Sigmoid colon (tissue), 7 donors: Measurements from ENCODE around the gene PDLIM4. TPM values are rescaled to one million over a fixed set of nuclear protein-coding genes. Genes with fewer than 3 reads are reported as not detected.

Experiments
- DNase-seq: peaks from one replicate; pipeline ENCODE4 v3.0.0-alpha.2; 2019
- H3K27ac ChIP-seq, 4 donors: fragments of 200-600 bp; sonication (generic); one replicate each; pipeline ENCODE4 v1.5.1; 2016 to 2019; ENCODE audit warnings: mild to moderate bottlenecking in 1 of 4
- H3K27me3 ChIP-seq, 3 donors: fragments of 200-600 bp; sonication (generic); one replicate each; pipeline ENCODE4 v1.5.1; 2019; ENCODE audit warnings: mild to moderate bottlenecking in 1 of 3
- H3K36me3 ChIP-seq, 4 donors: fragments of 200-600 bp; sonication (generic); one replicate each; pipeline ENCODE4 v1.5.1; 2016 to 2019
- H3K4me1 ChIP-seq, 4 donors: fragments of 200-600 bp; sonication (generic); one replicate each; pipeline ENCODE4 v1.5.1; 2017 to 2019
- H3K4me3 ChIP-seq, 4 donors: fragments of 200-600 bp; sonication (generic); one replicate each; pipeline ENCODE4 v1.5.1; 2017 to 2019; ENCODE audit warnings: mild to moderate bottlenecking in 2 of 4, moderate library complexity in 1 of 4
- H3K9me3 ChIP-seq, 4 donors: fragments of 200-600 bp in 3 of 4; sonication (generic) in 3 of 4; one replicate each; pipeline versions ENCODE4 v1.5.1 to v1.6.1; 2013 to 2019
- EP300 ChIP-seq, 4 donors: sonication (generic); formaldehyde crosslinking; IDR thresholded peaks; one replicate each; pipeline ENCODE4 v1.6.1; 2017; ENCODE audit warnings: antibody characterized with exemption in 4 of 4
- POLR2A ChIP-seq, 2 donors: fragments of 450-650 bp; IDR thresholded peaks; one replicate each; pipeline ENCODE4 v1.6.1; 2016; ENCODE audit warnings: antibody characterized with exemption in 2 of 2, mild to moderate bottlenecking in 2 of 2, moderate library complexity in 2 of 2
- POLR2AphosphoS5 ChIP-seq, 4 donors: sonication (generic); formaldehyde crosslinking; IDR thresholded peaks; one replicate each; pipeline ENCODE4 v1.6.1; 2017; ENCODE audit warnings: antibody characterized with exemption in 4 of 4
- WGBS, 2 donors: extraction: QIAGEN DNeasy Blood & Tissue Kit; methylation state at CpG; one replicate each; pipeline ENCODE4 v1.1.7; 2013; 5-methylcytosine and 5-hydroxymethylcytosine counted together
- intact Hi-C: fragments of 100-400 bp; cut with DNase I; formaldehyde crosslinking; loops from one replicate; pipeline ENCODE4 v1.15.1; 2023
- polyA plus RNA-seq, 3 donors: library from polyadenylated mRNA; stranded (reverse); fragments of 200-250 nt; gene quantifications; one replicate each; pipeline ENCODE4 v1.2.3, GENCODE V29; 2013
- total RNA-seq, 4 donors: library from RNA; depleted of rRNA; stranded (reverse); fragments of >200 nt; gene quantifications; one replicate each; pipeline ENCODE4 v1.1.0, GENCODE V29; 2016
- TF ChIP-seq, protein P1 (sequence below), 4 experiments: fragments of 450-650 bp in 3 of 4; fragments of 200-600 bp in 1 of 4; IDR thresholded peaks; one replicate each; pipeline ENCODE4 v1.5.1; 2016 to 2019; ENCODE audit warnings: antibody characterized with exemption in 4 of 4, mild to moderate bottlenecking in 3 of 4, moderate library complexity in 2 of 4
- donor health status: healthy with polysubstance abuse.
- donor health status: Bipolar disorder and iron deficiency.
- donor health status: healthy.

The PDLIM4 gene, protein sequence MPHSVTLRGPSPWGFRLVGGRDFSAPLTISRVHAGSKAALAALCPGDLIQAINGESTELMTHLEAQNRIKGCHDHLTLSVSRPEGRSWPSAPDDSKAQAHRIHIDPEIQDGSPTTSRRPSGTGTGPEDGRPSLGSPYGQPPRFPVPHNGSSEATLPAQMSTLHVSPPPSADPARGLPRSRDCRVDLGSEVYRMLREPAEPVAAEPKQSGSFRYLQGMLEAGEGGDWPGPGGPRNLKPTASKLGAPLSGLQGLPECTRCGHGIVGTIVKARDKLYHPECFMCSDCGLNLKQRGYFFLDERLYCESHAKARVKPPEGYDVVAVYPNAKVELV
- total RNA-seq: 100 to 1,000 TPM in 2 of 4 donors, 10 to 100 TPM in 2; 38.2 to 133 (median 90.1) TPM
- 10 to 100 TPM in 2 of 3 donors, 1 to 10 TPM in 1; 2.1 to 16.5 (median 11.4) TPM for polyA plus RNA-seq

DNA sequence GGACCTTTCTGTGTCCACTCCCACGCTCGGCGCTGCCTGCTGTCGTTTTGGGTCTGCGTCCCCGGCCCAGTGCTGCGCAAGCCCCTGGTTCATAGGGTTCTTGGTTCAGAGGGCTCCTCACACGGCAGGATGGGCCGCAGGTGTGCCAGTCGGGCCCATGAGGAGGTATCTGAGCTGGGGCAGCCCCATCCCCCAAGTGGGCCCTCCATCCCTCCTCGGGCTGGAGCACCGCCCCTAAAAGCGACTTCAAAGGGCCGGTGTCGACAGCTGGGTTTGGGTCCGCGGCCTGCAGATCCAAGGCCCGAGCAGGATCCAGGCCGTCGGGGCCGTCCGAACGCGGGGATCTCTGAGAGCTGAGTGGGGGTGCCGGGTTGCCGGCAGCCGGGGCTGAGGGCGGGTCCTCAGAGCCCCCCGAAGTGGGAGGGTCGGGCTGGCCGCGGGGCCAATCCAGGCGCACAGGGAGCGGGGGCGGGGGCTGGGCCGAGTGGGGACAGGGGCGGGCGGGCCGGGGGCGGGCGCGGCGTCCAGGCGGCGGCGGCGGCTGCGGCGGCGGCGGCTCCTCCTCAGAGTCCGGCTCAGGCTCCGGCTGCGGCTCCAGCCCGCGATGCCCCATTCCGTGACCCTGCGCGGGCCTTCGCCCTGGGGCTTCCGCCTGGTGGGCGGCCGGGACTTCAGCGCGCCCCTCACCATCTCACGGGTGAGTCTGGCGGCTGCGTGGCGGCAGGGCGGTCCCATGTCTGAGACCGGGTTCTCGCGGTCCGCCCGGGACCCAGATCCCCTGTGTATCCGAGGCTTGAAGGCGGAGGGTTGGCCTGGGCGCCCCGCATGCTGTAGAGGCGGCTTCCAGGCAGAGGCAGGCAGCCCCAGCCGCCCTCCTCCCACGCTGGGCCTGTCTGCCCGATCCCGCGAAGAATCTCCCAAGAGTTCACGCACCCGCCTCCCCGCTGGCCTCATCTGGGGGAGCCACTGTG is at the start of gene PDLIM4:
TSS of gene PDLIM4 (plus strand) at position 566 of the 971 bp plus-strand sequence. CDS start at position 605, 39 bp downstream.
- intact Hi-C loops: loop anchor here (1.0 to 2.0 kb wide), 2 partner anchors 32 to 35 kb away; no protein-coding TSS in a partner anchor
- Histone ChIP-seq H3K9me3 (no peaks in the 10 kb centered on the region), H3K36me3 (peaks cover 0 to 6% (median 0%) of the 10 kb centered on the region in 4 donors), H3K27me3 (no peaks in the 10 kb centered on the region), H3K4me1 (peaks cover 0 to 61% (median 57%) of the 10 kb centered on the region in 4 donors), H3K4me3 (peak within 1 kb of the TSS; percentile 67 to 91 (median 86)), H3K27ac (peak within 1 kb of the TSS; percentile 97 to 99 (median 98))
- WGBS, 2 donors: 21 to 29% methylated on average over 88 of the region's 88 CpGs
- no peak for TF ChIP-seq EP300 (IDR thresholded peaks at IDR 0.05)
- TF ChIP-seq POLR2AphosphoS5 (IDR thresholded peaks at IDR 0.05): peak; percentile 78 to 96 (median 85)
- peak; percentile 48 to 77 for TF ChIP-seq POLR2A (IDR thresholded peaks at IDR 0.05)
- TF ChIP-seq, protein P1, sequence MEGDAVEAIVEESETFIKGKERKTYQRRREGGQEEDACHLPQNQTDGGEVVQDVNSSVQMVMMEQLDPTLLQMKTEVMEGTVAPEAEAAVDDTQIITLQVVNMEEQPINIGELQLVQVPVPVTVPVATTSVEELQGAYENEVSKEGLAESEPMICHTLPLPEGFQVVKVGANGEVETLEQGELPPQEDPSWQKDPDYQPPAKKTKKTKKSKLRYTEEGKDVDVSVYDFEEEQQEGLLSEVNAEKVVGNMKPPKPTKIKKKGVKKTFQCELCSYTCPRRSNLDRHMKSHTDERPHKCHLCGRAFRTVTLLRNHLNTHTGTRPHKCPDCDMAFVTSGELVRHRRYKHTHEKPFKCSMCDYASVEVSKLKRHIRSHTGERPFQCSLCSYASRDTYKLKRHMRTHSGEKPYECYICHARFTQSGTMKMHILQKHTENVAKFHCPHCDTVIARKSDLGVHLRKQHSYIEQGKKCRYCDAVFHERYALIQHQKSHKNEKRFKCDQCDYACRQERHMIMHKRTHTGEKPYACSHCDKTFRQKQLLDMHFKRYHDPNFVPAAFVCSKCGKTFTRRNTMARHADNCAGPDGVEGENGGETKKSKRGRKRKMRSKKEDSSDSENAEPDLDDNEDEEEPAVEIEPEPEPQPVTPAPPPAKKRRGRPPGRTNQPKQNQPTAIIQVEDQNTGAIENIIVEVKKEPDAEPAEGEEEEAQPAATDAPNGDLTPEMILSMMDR (IDR thresholded peaks at IDR 0.05): no peak
- DNase-seq: peak; percentile 81

DNA sequence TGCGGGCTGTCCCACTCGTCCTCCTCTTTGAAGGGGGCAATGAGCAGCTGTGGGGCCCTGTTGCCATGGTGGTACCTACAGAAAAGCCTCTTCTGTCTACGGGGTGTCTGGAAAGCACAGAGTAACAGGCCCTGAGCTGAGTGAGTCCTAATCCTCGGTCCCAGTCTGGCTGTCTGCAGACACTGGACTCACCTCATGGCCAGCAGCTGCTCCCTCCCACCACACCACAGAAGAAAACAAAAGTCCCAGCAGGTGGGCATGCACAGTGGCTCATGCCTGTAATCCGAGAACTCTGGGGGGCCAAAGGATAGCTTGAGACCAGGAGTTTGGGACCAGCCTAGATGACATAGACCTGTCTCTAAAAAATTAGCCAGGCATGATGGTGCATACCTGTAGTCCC is 49.7 kb upstream of the PDLIM4 start:
- H3K4me1 ChIP-seq: peaks cover 0 to 12% (median 8%) of the 10 kb centered on the region in 4 donors
- no peaks in the 10 kb centered on the region for H3K27me3 ChIP-seq
- H3K27ac ChIP-seq: no peak overlapping the region
- no peak overlapping the region for H3K4me3 ChIP-seq
- no peaks in the 10 kb centered on the region for H3K9me3 ChIP-seq
- DNase-seq: no peak
- intact Hi-C loops: no loop called here
- H3K36me3 ChIP-seq: peaks cover 16 to 96% (median 39%) of the 10 kb centered on the region in 4 donors
- 95 to 96% methylated on average over 5 of the region's 5 CpGs for WGBS, 2 donors
- TF ChIP-seq POLR2AphosphoS5 (IDR thresholded peaks at IDR 0.05): no peak
- TF ChIP-seq, protein P1 (IDR thresholded peaks at IDR 0.05): no peak
- no peak for TF ChIP-seq EP300 (IDR thresholded peaks at IDR 0.05)
- TF ChIP-seq POLR2A (IDR thresholded peaks at IDR 0.05): no peak

DNA sequence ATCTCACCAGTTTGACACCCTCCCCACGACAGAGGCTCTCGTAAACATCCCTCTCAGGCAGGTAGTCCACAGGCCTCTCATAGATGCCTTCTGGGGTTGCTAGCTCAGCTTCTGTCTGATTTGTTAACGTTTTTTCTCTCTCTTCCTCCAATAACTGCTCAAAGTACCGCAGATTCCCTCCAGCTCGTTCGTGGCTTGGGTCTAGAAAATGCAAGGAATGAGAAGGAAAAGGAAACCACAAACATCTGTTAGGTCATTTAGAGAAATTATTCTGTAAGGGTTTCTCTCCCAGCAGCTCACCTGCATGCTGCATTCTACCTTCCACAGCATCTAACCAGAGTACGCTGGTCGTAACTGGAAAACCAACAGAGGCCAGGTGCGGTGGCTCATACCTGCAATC is 48.4 kb upstream of the PDLIM4 start:
- DNase-seq: no peak
- TF ChIP-seq POLR2A (IDR thresholded peaks at IDR 0.05) (no peak), POLR2AphosphoS5 (IDR thresholded peaks at IDR 0.05) (no peak), EP300 (IDR thresholded peaks at IDR 0.05) (no peak)
- TF ChIP-seq, protein P1 (IDR thresholded peaks at IDR 0.05): no peak
- no peaks in the 10 kb centered on the region for H3K27me3 ChIP-seq
- no peak overlapping the region for H3K4me3 ChIP-seq
- no peaks in the 10 kb centered on the region for H3K9me3 ChIP-seq
- H3K27ac ChIP-seq: no peak overlapping the region
- peaks cover 23 to 94% (median 47%) of the 10 kb centered on the region in 4 donors for H3K36me3 ChIP-seq
- intact Hi-C loops: no loop called here
- H3K4me1 ChIP-seq: peaks cover 0 to 13% (median 9%) of the 10 kb centered on the region in 4 donors
- whole genome bisulfite sequencing, 2 donors: 54 to 81% methylated on average over 9 of the region's 9 CpGs

DNA sequence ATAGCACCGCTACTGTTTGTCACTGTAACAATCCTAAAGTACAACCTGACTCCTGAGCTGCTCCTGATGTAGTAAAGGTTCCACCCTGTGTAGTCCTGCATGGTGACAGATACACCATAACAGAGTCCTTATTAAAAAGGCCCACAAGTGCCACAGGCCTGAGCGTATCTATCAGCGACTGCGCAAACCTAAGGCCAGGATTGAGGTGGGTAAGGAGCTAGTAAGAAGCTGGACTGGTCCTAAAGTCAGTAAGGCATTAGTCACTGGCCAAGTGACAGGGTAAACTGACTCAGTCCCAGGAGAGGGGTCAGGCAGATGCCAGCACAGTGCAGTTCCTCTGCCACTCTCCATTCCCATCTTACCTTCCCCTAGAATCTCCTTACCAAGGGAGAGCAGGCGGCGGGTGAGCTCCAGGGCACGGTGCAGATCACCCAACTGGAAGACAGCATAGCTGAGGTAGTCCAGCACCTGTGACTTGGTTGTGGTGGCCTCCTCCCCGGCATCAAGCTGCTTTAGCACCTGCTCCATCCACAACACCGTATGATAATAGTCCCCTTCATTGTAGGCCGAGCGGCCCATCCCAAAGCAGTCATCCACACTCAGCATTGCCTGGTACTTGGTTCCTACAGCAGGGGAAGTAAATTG is 47.5 kb upstream of the PDLIM4 start:
- H3K9me3 ChIP-seq: no peaks in the 10 kb centered on the region
- 96% methylated on average over 11 of the region's 11 CpGs for WGBS, 2 donors
- H3K36me3 ChIP-seq: peaks cover 23 to 85% (median 44%) of the 10 kb centered on the region in 4 donors
- peaks cover 0 to 22% (median 18%) of the 10 kb centered on the region in 4 donors for H3K4me1 ChIP-seq
- H3K27me3 ChIP-seq: no peaks in the 10 kb centered on the region
- TF ChIP-seq POLR2AphosphoS5 (IDR thresholded peaks at IDR 0.05) (no peak), POLR2A (IDR thresholded peaks at IDR 0.05) (no peak), EP300 (IDR thresholded peaks at IDR 0.05) (no peak)
- TF ChIP-seq, protein P1 (IDR thresholded peaks at IDR 0.05): no peak
- no peak overlapping the region for H3K27ac ChIP-seq
- intact Hi-C loops: no loop called here
- peak; percentile 27 for DNase-seq
- no peak overlapping the region for H3K4me3 ChIP-seq
